Thyroid gland (tissue), 4 donors: ENCODE data around the gene PTPDC1. TPM values are rescaled to one million over a fixed set of nuclear protein-coding genes. Genes with fewer than 3 reads are reported as not detected.

Source experiments
- DNase-seq, 2 donors: peaks; one replicate each; pipeline ENCODE4 v3.0.0-alpha.2; 2019
- H3K27ac ChIP-seq, 3 donors: fragments of 200-600 bp; sonication (generic); 1 replicate in 2 of 3; 2 replicates in 1 of 3; pipeline ENCODE4 v1.5.1; 2016 to 2019; ENCODE audit warnings: mild to moderate bottlenecking in 1 of 3, moderate library complexity in 1 of 3
- H3K27me3 ChIP-seq: fragments of 200-600 bp; sonication (generic); one replicate; pipeline ENCODE4 v1.5.1; 2019
- H3K36me3 ChIP-seq, 2 donors: fragments of 200-600 bp; sonication (generic); one replicate each; pipeline ENCODE4 v1.5.1; 2016 to 2019
- H3K4me1 ChIP-seq, 2 donors: fragments of 200-600 bp; sonication (generic); one replicate each; pipeline ENCODE4 v1.5.1; 2017 to 2019
- H3K4me3 ChIP-seq, 3 donors: fragments of 200-600 bp; sonication (generic); replicated peaks in 1 of 3; 1 replicate in 2 of 3; 2 replicates in 1 of 3; pipeline ENCODE4 v1.5.1; 2016; ENCODE audit warnings: mild to moderate bottlenecking in 1 of 3
- H3K9me3 ChIP-seq: fragments of 200-600 bp; sonication (generic); one replicate; pipeline ENCODE4 v1.5.1; 2017
- CTCF ChIP-seq, 6 experiments: fragments of 200-600 bp in 3 of 6; fragments of 450-650 bp in 3 of 6; sonication (generic) in 3 of 6; IDR thresholded peaks; one replicate each; pipeline ENCODE4 v1.5.1; 2016 to 2019; ENCODE audit warnings: antibody characterized with exemption in 6 of 6, mild to moderate bottlenecking in 2 of 6, inconsistent platforms in 1 of 6, moderate library complexity in 1 of 6
- POLR2A ChIP-seq, 2 donors: fragments of 450-650 bp; IDR thresholded peaks; one replicate each; pipeline ENCODE4 v1.6.1; 2017; ENCODE audit warnings: antibody characterized with exemption in 2 of 2, mild to moderate bottlenecking in 2 of 2, moderate library complexity in 1 of 2
- WGBS, 2 donors: methylation state at CpG; one replicate each; pipeline ENCODE4 v1.1.5; 2017; 5-methylcytosine and 5-hydroxymethylcytosine counted together
- intact Hi-C: fragments of 100-400 bp; cut with DNase I; formaldehyde crosslinking; loops from one replicate; pipeline ENCODE4 v1.15.1; 2023
- total RNA-seq, 4 donors: library from RNA; depleted of rRNA; stranded (reverse); fragments of >200 nt; gene quantifications; one replicate each; pipeline ENCODE4 v1.2.3, GENCODE V29; 2016

PTPDC1 gene
- total RNA-seq, 4 donors from 2014 or later: 7.5 to 25.2 (median 10.8) TPM

GRCh38 chr9:94153905-94154304 is 69.6 kb downstream of the PTPDC1 start:
- Histone ChIP-seq H3K4me1 (peaks cover 11 to 36% of the 10 kb centered on the region in 2 donors), H3K27me3 (no peaks in the 10 kb centered on the region), H3K9me3 (no peaks in the 10 kb centered on the region), H3K27ac (no peak overlapping the region), H3K4me3 (no peak overlapping the region), H3K36me3 (no peaks in the 10 kb centered on the region)
- 69% methylated on average over 1 of the region's 1 CpG for WGBS, 2 donors
- TF ChIP-seq POLR2A (IDR thresholded peaks at IDR 0.05): no peak
- no peak for TF ChIP-seq CTCF (IDR thresholded peaks at IDR 0.05)
- DNase-seq: no peak
- intact Hi-C loops: no loop called here

GRCh38 chr9:94156348-94157049 is 72.2 kb downstream of the PTPDC1 start:
- intact Hi-C loops: no loop called here
- H3K4me1 ChIP-seq: peaks cover 11 to 26% of the 10 kb centered on the region in 2 donors
- DNase-seq: no peak

GRCh38 chr9:94157050-94157801 is 73.0 kb downstream of the PTPDC1 start:
- 25 to 26% methylated on average over 10 of the region's 10 CpGs for WGBS, 2 donors
- H3K4me1 ChIP-seq: peaks cover 11 to 26% of the 10 kb centered on the region in 2 donors
- peak overlapping the region; percentile 26 to 67 (median 66) for H3K27ac ChIP-seq
- no peaks in the 10 kb centered on the region for H3K36me3 ChIP-seq
- intact Hi-C loops: no loop called here
- H3K27me3 ChIP-seq: no peaks in the 10 kb centered on the region
- no peak for TF ChIP-seq POLR2A (IDR thresholded peaks at IDR 0.05)
- no peak for TF ChIP-seq CTCF (IDR thresholded peaks at IDR 0.05)
- peak; percentile 93 to 96 for DNase-seq
- H3K4me3 ChIP-seq: no peak overlapping the region
- H3K9me3 ChIP-seq: no peaks in the 10 kb centered on the region

More at GRCh38 chr9:94156348-94157049, 72.2 kb downstream of the PTPDC1 start:
- Histone ChIP-seq H3K27ac (peak overlapping the region; percentile 26 to 67 (median 66)), H3K9me3 (no peaks in the 10 kb centered on the region), H3K27me3 (no peaks in the 10 kb centered on the region), H3K36me3 (no peaks in the 10 kb centered on the region), H3K4me3 (no peak overlapping the region)
- TF ChIP-seq CTCF (IDR thresholded peaks at IDR 0.05) (no peak), POLR2A (IDR thresholded peaks at IDR 0.05) (no peak)
- WGBS, 2 donors: 87 to 88% methylated on average over 11 of the region's 11 CpGs

Other genes starting within 250 kb of the PTPDC1 start
- gene BARX1, start 129.1 kb upstream of the PTPDC1 start, total RNA-seq: 1 to 10 TPM in 1 of 4 donors, under 1 TPM in 2, not detected in 1; 0.33 to 2.1 (median 0.75) TPM
- 10 to 100 TPM in 3 of 4 donors, 1 to 10 TPM in 1; 8.9 to 27.3 (median 13.8) TPM for gene ZNF169, start 174.8 kb downstream of the PTPDC1 start, total RNA-seq
- gene NUTM2F, start 244.2 kb downstream of the PTPDC1 start, total RNA-seq: not detected